Caco-2 (cell line): ENCODE results near the gene IPO9. TPM values are rescaled to one million over a fixed set of nuclear protein-coding genes. Genes with fewer than 3 reads are reported as not detected.

Experiments
- BruUV-seq: library from RNA; stranded (reverse); fragments of 400-500 nt; replicated peaks from 2 replicates; lab custom pipeline; 2021; lab: Mats Ljungman, UMichigan
- CTCF ChIA-PET: fragments of 300-600 bp; sonication (Branson Sonifier 250); formaldehyde crosslinking; loops from one replicate; lab custom pipeline; 2022; ENCODE audit warnings: antibody characterized with exemption; lab: Charles Lee
- POLR2A ChIA-PET: fragments of 300-600 bp; sonication (Branson Sonifier 250); formaldehyde crosslinking; loops from one replicate; lab custom pipeline; 2022; ENCODE audit warnings: antibody characterized with exemption; lab: Charles Lee
- DNase-seq, 2 experiments: peaks; one replicate each; pipeline versions ENCODE4 v3.0.0 to v3.0.0-alpha.2; 2020 to 2022
- H3K27me3 ChIP-seq: replicated peaks from 2 replicates; pipeline ENCODE4 v1.6.0; 2011; ENCODE audit warnings: low read length; ENCODE audit not compliant: control insufficient read depth, insufficient read depth
- H3K36me3 ChIP-seq: 2 replicates; pipeline ENCODE4 v1.5.1; 2011; ENCODE audit warnings: low read length; ENCODE audit not compliant: control insufficient read depth, insufficient read depth
- H3K4me1 ChIP-seq: fragments of 250-450 bp; sonication (Bioruptor Pico); 2 replicates; pipeline ENCODE4 v1.5.1; 2020; ENCODE audit warnings: mild to moderate bottlenecking
- H3K4me3 ChIP-seq: 2 replicates; pipeline ENCODE4 v1.5.1; 2011; ENCODE audit warnings: low read depth, mild to moderate bottlenecking, control low read depth, low read length
- H3K9me3 ChIP-seq: fragments of 250-450 bp; sonication (Bioruptor Pico); 2 replicates; pipeline ENCODE4 v1.5.1; 2020; ENCODE audit warnings: mild to moderate bottlenecking, moderate library complexity
- H3K27ac Mint-ChIP-seq: one replicate; pipeline ENCODE4 v1.8.0; 2022; ENCODE audit warnings: mixed read lengths; ENCODE audit not compliant: unreplicated experiment
- H3K27me3 Mint-ChIP-seq: one replicate; pipeline ENCODE4 v1.8.0; 2022; ENCODE audit warnings: mixed read lengths; ENCODE audit not compliant: insufficient read depth, unreplicated experiment
- H3K36me3 Mint-ChIP-seq: one replicate; pipeline ENCODE4 v1.8.0; 2022; ENCODE audit warnings: mild to moderate bottlenecking, mixed read lengths; ENCODE audit not compliant: insufficient read depth, unreplicated experiment
- H3K4me1 Mint-ChIP-seq: one replicate; pipeline ENCODE4 v1.8.0; 2022; ENCODE audit warnings: low read depth, mixed read lengths; ENCODE audit not compliant: unreplicated experiment
- H3K4me3 Mint-ChIP-seq: one replicate; pipeline ENCODE4 v1.8.0; 2022; ENCODE audit warnings: mild to moderate bottlenecking, moderate library complexity, mixed read lengths; ENCODE audit not compliant: unreplicated experiment
- H3K9me3 Mint-ChIP-seq: one replicate; pipeline ENCODE4 v1.8.0; 2022; ENCODE audit warnings: mixed read lengths; ENCODE audit not compliant: unreplicated experiment
- intact Hi-C: fragments of 100-400 bp; cut with micrococcal nuclease; formaldehyde crosslinking; loops from one replicate; pipeline ENCODE4 v1.10.0; 2022; ENCODE audit not compliant: unreplicated experiment
- total RNA-seq: library from RNA; stranded (reverse); gene quantifications from 2 replicates; pipeline ENCODE4 v1.2.3, GENCODE V29; 2022
- TF ChIP-seq, protein P1 (sequence below), 2 experiments: fragments of 200-600 bp in 1 of 2; IDR thresholded peaks; 1 replicate in 1 of 2; 2 replicates in 1 of 2; pipeline versions ENCODE4 v1.5.1 to v1.8.0; 2011 to 2022; ENCODE audit warnings: antibody characterized with exemption in 1 of 2, control low read depth in 1 of 2, inconsistent platforms in 1 of 2, low read depth in 1 of 2, low read length in 1 of 2, mild to moderate bottlenecking in 1 of 2, moderate library complexity in 1 of 2; ENCODE audit not compliant: insufficient read depth in 1 of 2, severe bottlenecking in 1 of 2, unreplicated experiment in 1 of 2

IPO9 gene
- total RNA-seq, 1 experiment from 2014 or later = 107 TPM

- Histone ChIP-seq H3K36me3 (no peaks in the 10 kb centered on the region; the same call in 1 of the 2 replicates), H3K9me3 (no peaks in the 10 kb centered on the region), H3K27me3 (no peaks in the 10 kb centered on the region), H3K4me1 (no peaks in the 10 kb centered on the region), H3K4me3 (no peak overlapping the region)
- TF ChIP-seq, protein P1, sequence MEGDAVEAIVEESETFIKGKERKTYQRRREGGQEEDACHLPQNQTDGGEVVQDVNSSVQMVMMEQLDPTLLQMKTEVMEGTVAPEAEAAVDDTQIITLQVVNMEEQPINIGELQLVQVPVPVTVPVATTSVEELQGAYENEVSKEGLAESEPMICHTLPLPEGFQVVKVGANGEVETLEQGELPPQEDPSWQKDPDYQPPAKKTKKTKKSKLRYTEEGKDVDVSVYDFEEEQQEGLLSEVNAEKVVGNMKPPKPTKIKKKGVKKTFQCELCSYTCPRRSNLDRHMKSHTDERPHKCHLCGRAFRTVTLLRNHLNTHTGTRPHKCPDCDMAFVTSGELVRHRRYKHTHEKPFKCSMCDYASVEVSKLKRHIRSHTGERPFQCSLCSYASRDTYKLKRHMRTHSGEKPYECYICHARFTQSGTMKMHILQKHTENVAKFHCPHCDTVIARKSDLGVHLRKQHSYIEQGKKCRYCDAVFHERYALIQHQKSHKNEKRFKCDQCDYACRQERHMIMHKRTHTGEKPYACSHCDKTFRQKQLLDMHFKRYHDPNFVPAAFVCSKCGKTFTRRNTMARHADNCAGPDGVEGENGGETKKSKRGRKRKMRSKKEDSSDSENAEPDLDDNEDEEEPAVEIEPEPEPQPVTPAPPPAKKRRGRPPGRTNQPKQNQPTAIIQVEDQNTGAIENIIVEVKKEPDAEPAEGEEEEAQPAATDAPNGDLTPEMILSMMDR (IDR thresholded peaks at IDR 0.05; ENCODE audit: insufficient read depth in 1 of 2, low read depth in 1 of 2, low read length in 1 of 2, severe bottlenecking in 1 of 2, unreplicated experiment in 1 of 2) = peak; percentile 29 to 38
- H3K27me3 Mint-ChIP-seq = no peaks in the 10 kb centered on the region
- TSS peak; percentile 4 for BruUV-seq
- peaks cover 92% of the 10 kb centered on the region for H3K36me3 Mint-ChIP-seq
- ChIA-PET POLR2A (no interaction called here), CTCF (no interaction called here)
- no peak overlapping the region for H3K27ac Mint-ChIP-seq
- intact Hi-C loops = loop anchor here (5.0 kb wide), 1 partner anchor 241 kb away; no protein-coding TSS in a partner anchor
- no peaks in the 10 kb centered on the region for H3K9me3 Mint-ChIP-seq
- peaks cover 8% of the 10 kb centered on the region for H3K4me1 Mint-ChIP-seq
- peak in 1 of 2 experiments; percentile 38 for DNase-seq
- no peak overlapping the region for H3K4me3 Mint-ChIP-seq
These were observed 47.3 kb downstream of the IPO9 start for GRCh38 chr1:201876148-201876818.

DNA sequence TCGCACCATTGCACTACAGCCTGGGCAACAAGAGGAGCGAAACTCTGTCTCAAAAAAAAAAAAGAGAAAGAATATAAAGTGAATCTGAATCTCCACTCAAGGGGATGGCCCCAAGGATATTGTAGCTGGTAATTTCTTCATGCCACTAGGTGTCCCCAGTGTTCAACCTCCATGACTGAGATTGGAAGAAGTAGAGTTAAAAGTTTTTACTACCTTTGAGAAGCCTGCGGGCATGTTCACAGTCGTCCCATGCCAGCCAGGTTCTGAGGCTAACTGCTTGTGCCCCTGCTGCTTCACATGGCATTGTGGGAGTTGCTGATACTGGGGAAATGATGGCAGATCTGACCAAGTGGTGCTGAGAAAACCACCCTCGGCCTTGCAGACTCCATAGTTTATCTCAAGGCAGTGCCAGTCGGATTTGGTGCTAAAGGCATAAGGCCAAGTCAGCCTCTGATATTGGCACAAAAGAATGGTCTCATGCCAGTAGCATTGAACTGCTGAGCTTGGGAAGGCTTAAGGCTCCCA is 49.0 kb downstream of the IPO9 start:
- H3K36me3 Mint-ChIP-seq = peaks cover 84% of the 10 kb centered on the region
- H3K9me3 Mint-ChIP-seq = no peaks in the 10 kb centered on the region
- Histone ChIP-seq H3K27me3 (no peaks in the 10 kb centered on the region), H3K4me1 (no peaks in the 10 kb centered on the region), H3K9me3 (no peaks in the 10 kb centered on the region), H3K4me3 (no peak overlapping the region), H3K36me3 (no peaks in the 10 kb centered on the region; the same call in 1 of the 2 replicates)
- TF ChIP-seq, protein P1 (IDR thresholded peaks at IDR 0.05; ENCODE audit: insufficient read depth in 1 of 2, low read depth in 1 of 2, low read length in 1 of 2, severe bottlenecking in 1 of 2, unreplicated experiment in 1 of 2) = peak; percentile 58 to 71
- no peak overlapping the region for H3K4me3 Mint-ChIP-seq
- DNase-seq = peak; percentile 52 to 57
- BruUV-seq = no TSS peak
- no peaks in the 10 kb centered on the region for H3K27me3 Mint-ChIP-seq
- intact Hi-C loops = loop anchor here (1.0 to 5.0 kb wide), 3 partner anchors 94 to 257 kb away; no protein-coding TSS in a partner anchor
- H3K4me1 Mint-ChIP-seq = peaks cover 14% of the 10 kb centered on the region
- H3K27ac Mint-ChIP-seq = no peak overlapping the region
- CTCF ChIA-PET = interaction anchor here (0.6 to 1.9 kb wide), 12 partner anchors 8 to 245 kb away, joined by 3 to 10 read pairs (median 4); partner anchors contain the start of genes ELF3, GPR37L1 and LMOD1
- POLR2A ChIA-PET = interaction anchor here (1.0 kb wide), 1 partner anchor 73 kb away, joined by 3 read pairs; no protein-coding TSS in a partner anchor

DNA sequence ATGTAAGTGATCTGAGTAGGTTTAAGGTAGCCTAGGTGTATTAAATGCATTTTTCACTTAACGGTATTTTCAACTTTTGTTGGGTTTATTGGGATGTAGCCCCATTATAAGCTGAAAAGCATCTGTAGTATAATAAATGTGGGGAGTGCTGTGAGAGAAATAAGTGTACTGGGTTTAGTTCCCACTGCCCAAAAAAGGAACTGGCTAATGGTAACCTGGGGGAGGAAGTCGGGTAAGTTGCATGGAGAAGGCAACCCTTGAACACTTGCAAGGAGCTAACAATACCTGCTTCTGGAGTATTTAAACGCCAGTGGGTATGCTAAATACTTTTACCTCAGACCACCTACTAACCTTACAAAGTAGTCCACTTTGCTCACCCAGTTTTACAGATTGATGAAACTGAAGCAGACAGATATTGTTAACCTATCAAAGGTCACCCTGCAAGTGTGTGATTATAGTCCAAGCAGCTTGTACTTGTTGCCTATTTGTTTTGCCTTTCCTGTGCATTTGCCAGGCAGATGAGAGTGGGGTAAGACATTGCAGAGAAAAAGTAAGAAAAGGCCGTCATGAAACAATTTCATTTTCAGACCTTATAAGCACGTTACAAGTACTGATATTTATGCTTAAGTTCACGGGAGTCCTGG is 52.1 kb downstream of the IPO9 start:
- POLR2A ChIA-PET = no interaction called here
- intact Hi-C loops = no loop called here
- no peak for DNase-seq
- Mint-ChIP-seq H3K36me3 (peaks cover 53% of the 10 kb centered on the region), H3K4me3 (no peak overlapping the region), H3K4me1 (peaks cover 21% of the 10 kb centered on the region), H3K27ac (no peak overlapping the region), H3K27me3 (no peaks in the 10 kb centered on the region), H3K9me3 (no peaks in the 10 kb centered on the region)
- H3K4me1 ChIP-seq = peaks cover 11% of the 10 kb centered on the region
- CTCF ChIA-PET = interaction anchor here (0.6 to 2.1 kb wide), 3 partner anchors 15 to 245 kb away, joined by 3 to 7 read pairs (median 3); partner anchors contain the start of gene IPO9
- TF ChIP-seq, protein P1 (IDR thresholded peaks at IDR 0.05; ENCODE audit: insufficient read depth in 1 of 2, low read depth in 1 of 2, low read length in 1 of 2, severe bottlenecking in 1 of 2, unreplicated experiment in 1 of 2) = no peak
- H3K36me3 ChIP-seq = no peaks in the 10 kb centered on the region; the same call in 1 of the 2 replicates
- no peak overlapping the region for H3K4me3 ChIP-seq
- no peaks in the 10 kb centered on the region for H3K9me3 ChIP-seq
- no peaks in the 10 kb centered on the region for H3K27me3 ChIP-seq
- BruUV-seq = no TSS peak
